ENCODE data around the gene RNF166. TPM values are rescaled to one million over a fixed set of nuclear protein-coding genes. Genes with fewer than 3 reads are reported as not detected.

The RNF166 gene
- total RNA-seq, 4 donors from 2014 or later, result 15.4 to 26.2 (median 19.7) TPM

DNA sequence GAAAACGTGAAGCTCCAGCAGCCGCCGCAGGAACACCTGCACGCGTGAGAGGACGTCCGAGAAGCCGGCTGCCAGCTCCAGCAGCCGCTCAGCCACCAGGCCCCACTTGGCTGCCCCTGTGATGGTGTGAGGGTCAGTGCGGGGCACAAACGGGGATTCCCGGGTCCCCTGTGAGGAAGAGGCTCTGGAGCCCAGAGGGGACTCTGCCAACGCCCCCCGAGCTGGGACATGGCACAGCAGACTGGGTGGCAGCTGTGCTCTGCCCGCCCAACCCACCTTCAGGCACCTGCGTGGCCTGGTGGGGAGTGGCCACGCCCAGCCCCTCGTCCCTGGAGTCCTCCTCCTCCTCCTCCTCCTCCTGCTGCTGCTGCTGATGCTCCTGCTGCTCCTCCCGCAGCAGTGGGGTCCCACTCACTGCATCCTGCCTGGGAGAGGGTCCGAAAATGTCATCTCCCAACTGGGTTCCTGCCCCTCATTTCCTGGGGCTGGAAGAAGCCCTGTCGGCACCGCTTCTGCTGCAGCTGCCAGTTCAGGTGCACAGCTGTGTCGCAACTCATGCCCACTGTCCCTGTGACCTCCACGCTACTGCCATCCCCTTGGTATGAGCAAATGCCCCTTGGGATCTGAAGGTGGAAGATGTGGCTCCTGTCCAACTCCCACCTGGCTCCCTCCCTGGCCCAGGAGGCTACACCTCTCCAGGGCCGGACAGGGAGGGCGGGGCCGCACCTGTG lies 27.6 kb upstream of the RNF166 start:
- TF ChIP-seq, protein P1, sequence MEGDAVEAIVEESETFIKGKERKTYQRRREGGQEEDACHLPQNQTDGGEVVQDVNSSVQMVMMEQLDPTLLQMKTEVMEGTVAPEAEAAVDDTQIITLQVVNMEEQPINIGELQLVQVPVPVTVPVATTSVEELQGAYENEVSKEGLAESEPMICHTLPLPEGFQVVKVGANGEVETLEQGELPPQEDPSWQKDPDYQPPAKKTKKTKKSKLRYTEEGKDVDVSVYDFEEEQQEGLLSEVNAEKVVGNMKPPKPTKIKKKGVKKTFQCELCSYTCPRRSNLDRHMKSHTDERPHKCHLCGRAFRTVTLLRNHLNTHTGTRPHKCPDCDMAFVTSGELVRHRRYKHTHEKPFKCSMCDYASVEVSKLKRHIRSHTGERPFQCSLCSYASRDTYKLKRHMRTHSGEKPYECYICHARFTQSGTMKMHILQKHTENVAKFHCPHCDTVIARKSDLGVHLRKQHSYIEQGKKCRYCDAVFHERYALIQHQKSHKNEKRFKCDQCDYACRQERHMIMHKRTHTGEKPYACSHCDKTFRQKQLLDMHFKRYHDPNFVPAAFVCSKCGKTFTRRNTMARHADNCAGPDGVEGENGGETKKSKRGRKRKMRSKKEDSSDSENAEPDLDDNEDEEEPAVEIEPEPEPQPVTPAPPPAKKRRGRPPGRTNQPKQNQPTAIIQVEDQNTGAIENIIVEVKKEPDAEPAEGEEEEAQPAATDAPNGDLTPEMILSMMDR (IDR thresholded peaks at IDR 0.05; ENCODE audit: low read depth), result no peak

DNA sequence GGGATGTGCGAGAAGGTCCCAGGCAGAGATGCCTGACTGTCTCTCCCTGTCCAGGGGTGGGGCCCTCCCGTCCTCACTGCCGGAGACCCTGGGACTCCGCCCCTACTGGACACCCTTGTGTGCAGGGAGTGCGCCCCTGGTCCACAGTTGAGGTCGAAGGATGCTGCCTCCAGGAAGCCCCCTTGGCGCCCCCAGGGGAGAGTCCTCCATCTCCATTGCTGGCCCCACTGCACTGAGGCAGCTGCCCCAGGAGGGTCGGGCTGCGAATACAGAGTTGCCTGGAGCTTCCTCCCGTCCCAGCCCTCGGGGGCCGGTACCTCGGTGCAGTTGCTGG lies 26.7 kb upstream of the RNF166 start:
- TF ChIP-seq, protein P1 (IDR thresholded peaks at IDR 0.05; ENCODE audit: low read depth), result no peak

DNA sequence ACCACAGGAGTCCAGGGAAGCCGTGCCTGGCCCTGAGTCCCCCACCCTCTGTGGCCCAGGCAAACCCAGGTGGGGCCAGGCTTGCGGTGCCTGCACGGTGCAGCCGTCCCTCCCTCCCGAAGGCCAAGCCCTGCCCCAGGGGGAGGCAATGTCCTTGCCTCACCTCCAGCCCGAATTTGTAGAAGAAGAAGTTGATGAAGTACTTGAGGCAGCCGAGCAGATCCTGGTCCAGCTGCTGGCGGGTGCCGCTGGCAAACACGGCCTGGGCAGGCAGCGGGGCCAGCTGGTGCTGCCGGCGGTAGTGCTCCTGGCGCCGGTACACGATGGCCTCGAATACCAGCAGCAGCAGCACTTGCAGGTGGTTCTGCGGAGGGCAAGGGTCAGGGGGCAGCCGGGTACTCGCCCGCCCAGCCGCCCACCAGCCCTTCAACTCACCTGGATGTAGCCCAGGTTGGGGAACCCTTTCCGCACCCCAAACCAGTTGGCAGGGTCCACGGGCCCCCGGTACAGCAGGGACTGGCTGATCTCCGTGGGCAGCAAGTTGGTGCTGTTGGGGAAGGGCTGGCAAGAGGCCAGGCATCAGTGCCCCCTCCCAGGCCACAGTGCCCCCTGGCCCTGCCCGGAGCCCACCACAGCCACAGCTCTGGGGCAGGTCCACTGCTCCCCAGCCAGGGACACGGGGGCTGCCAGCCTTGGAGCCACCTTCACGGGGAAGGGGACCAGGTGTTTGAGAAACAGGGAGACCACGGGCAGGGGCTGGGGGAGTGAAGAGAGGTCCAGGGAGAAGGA lies 26.2 kb upstream of the RNF166 start:
- TF ChIP-seq, protein P1 (IDR thresholded peaks at IDR 0.05; ENCODE audit: low read depth), result no peak

DNA sequence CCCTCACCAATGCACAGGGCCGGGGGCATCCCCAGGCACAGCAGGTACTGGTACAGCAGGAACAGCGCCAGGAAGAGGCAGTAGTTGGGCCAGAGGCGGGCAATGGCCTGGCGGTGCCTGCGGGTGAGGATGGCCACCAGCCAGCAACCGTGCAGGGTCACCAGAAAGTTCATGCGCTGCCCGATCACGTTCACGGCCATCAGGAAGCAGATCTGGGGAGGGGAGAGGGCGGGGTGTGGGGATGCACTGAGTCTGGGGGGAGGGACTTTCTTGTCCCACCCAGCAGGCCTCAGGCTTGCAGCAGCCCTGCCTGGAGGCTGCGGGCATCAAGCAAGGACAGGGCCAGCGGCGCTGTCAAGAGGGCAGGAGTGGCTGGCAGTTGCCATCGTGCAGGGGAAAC lies 25.5 kb upstream of the RNF166 start:
- TF ChIP-seq, protein P1 (IDR thresholded peaks at IDR 0.05; ENCODE audit: low read depth), result no peak

DNA sequence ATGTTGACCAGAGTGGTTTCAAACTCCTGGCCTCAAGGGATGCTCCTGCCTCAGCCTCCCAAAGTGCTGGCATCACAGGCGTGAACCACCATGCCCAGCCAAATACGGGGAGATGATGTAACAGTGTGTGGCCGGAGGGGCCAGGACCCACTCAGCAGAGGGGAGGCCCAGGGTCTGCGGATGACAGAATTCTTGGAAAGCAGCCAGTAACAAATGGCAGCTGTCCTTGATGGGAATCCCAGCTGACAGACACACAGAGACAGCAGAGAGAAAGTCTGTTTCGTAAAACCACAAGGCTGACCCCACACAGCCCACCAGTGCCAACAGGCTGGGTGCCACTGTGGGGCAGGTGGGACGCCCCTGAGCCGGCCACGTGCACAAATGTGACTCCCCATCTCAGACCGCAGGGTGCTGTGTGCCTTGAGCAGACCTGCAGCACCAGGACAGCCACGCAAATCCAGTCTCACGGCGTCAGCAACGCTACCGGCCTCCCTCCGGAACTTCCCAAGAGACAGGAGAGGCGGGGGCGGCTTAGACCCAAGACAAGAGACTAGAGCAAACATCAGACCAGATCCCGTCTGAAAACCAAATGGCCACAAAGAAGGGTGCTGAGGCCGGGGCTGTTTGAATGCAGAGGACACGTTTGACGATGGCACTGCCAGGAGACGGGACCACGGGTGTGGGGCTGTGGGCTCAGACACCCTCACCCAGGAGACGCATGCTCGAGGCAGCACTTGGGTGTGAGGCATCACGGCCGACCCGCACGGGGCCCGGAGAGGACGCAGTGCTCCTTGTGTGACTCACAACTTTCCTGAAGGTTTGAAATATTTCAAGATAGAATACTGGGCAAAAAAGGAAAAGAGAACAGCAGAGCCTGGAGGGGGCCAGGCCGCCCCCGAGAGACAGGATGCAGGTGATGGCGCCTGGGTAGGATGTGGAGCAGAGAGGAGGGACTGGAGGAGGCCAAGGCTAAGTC lies 24.7 kb upstream of the RNF166 start:
- TF ChIP-seq, protein P1 (IDR thresholded peaks at IDR 0.05; ENCODE audit: low read depth), result no peak

DNA sequence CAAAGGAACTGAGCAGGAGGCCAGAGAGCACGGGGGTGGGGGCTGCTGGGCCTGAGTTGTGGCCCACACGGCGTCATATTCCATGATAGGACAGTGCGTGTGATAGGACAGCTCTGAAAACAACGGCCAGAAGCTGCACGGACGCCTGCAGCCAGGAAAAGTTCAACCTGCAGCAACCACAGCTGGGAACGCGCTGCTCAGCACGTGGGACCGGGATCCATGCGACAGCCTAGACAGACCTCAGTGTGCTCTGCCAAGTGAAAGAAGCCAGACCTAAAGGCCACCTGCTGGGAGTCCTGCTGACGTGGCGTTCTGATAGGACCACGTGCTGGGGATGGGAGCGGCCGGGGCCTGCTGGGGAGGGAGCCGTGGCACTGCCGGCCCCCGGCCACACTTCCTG lies 21.7 kb upstream of the RNF166 start:
- TF ChIP-seq, protein P1 (IDR thresholded peaks at IDR 0.05; ENCODE audit: low read depth), result no peak

Measured in subcutaneous adipose tissue (tissue), 4 donors.